Right atrium auricular region (tissue), 2 donors: ENCODE data around the gene CD44. TPM values are rescaled to one million over a fixed set of nuclear protein-coding genes. Genes with fewer than 3 reads are reported as not detected.

Experiments
- DNase-seq: peaks from one replicate; pipeline ENCODE4 v3.0.0-alpha.2; 2019; ENCODE audit warnings: low spot score
- H3K27ac ChIP-seq, 2 donors: fragments of 200-600 bp; sonication (generic); 1 replicate in 1 of 2; 2 replicates in 1 of 2; pipeline ENCODE4 v1.5.1; 2016 to 2019
- H3K27me3 ChIP-seq, 2 donors: fragments of 200-600 bp; sonication (generic); one replicate each; pipeline versions ENCODE4 v1.5.1 to v1.6.0; 2017 to 2019
- H3K36me3 ChIP-seq: fragments of 200-600 bp; sonication (generic); one replicate; pipeline ENCODE4 v1.5.1; 2016
- H3K4me1 ChIP-seq, 2 donors: fragments of 200-600 bp; sonication (generic); one replicate each; pipeline versions ENCODE4 v1.5.1 to v1.6.0; 2017 to 2019
- H3K4me3 ChIP-seq, 2 donors: fragments of 200-600 bp; sonication (generic); 1 replicate in 1 of 2; 2 replicates in 1 of 2; pipeline ENCODE4 v1.5.1; 2017 to 2019; ENCODE audit warnings: mild to moderate bottlenecking in 1 of 2, moderate library complexity in 1 of 2
- H3K9me3 ChIP-seq, 2 donors: fragments of 200-600 bp; sonication (generic); one replicate each; pipeline ENCODE4 v1.5.1; 2019
- CTCF ChIP-seq, 2 donors: fragments of 200-600 bp; sonication (generic); IDR thresholded peaks; one replicate each; pipeline ENCODE4 v1.5.1; 2019; ENCODE audit warnings: antibody characterized with exemption in 2 of 2
- total RNA-seq, 2 donors: library from RNA; depleted of rRNA; stranded (reverse); fragments of >200 nt; gene quantifications; one replicate each; pipeline ENCODE4 v1.1.0, GENCODE V29; 2016

Gene CD44
- total RNA-seq, 2 donors from 2014 or later, result 26.8 to 37.3 TPM

- DNase-seq, result no peak
- Histone ChIP-seq H3K9me3 (no peaks in the 10 kb centered on the region), H3K4me3 (no peak overlapping the region), H3K27me3 (no peaks in the 10 kb centered on the region), H3K27ac (no peak overlapping the region), H3K4me1 (peaks cover 0 to 24% of the 10 kb centered on the region in 2 donors), H3K36me3 (no peaks in the 10 kb centered on the region)
- TF ChIP-seq CTCF (IDR thresholded peaks at IDR 0.05), result no peak
These were observed 29.9 kb upstream of the CD44 start for GRCh38 chr11:35109041-35109440.

- TF ChIP-seq CTCF (IDR thresholded peaks at IDR 0.05), result no peak
- no peak for DNase-seq
- peaks cover 0 to 23% of the 10 kb centered on the region in 2 donors for H3K4me1 ChIP-seq
- H3K9me3 ChIP-seq, result no peaks in the 10 kb centered on the region
- no peak overlapping the region for H3K4me3 ChIP-seq
- no peaks in the 10 kb centered on the region for H3K36me3 ChIP-seq
- no peaks in the 10 kb centered on the region for H3K27me3 ChIP-seq
- H3K27ac ChIP-seq, result no peak overlapping the region
These were observed 29.1 kb upstream of the CD44 start for GRCh38 chr11:35109827-35110226.

- Histone ChIP-seq H3K4me3 (no peak overlapping the region), H3K9me3 (no peaks in the 10 kb centered on the region), H3K27ac (no peak overlapping the region), H3K36me3 (no peaks in the 10 kb centered on the region), H3K27me3 (no peaks in the 10 kb centered on the region), H3K4me1 (peaks cover 0 to 14% of the 10 kb centered on the region in 2 donors)
- no peak for DNase-seq
- TF ChIP-seq CTCF (IDR thresholded peaks at IDR 0.05), result no peak
These were observed 27.6 kb upstream of the CD44 start for GRCh38 chr11:35111161-35112055.

- no peak for TF ChIP-seq CTCF (IDR thresholded peaks at IDR 0.05)
- DNase-seq, result no peak
- Histone ChIP-seq H3K27me3 (no peaks in the 10 kb centered on the region), H3K4me3 (no peak overlapping the region), H3K4me1 (peaks cover 0 to 22% of the 10 kb centered on the region in 2 donors), H3K36me3 (no peaks in the 10 kb centered on the region), H3K9me3 (no peaks in the 10 kb centered on the region), H3K27ac (no peak overlapping the region)
These were observed 26.7 kb upstream of the CD44 start for GRCh38 chr11:35112056-35112845.

GRCh38 chr11:35112846-35113105, 26.2 kb upstream of the CD44 start:
- DNase-seq, result no peak
- H3K27ac ChIP-seq, result no peak overlapping the region
- H3K9me3 ChIP-seq, result no peaks in the 10 kb centered on the region
- H3K27me3 ChIP-seq, result no peaks in the 10 kb centered on the region
- no peak for TF ChIP-seq CTCF (IDR thresholded peaks at IDR 0.05)
- H3K4me3 ChIP-seq, result no peak overlapping the region
- H3K4me1 ChIP-seq, result peaks cover 0 to 23% of the 10 kb centered on the region in 2 donors
- no peaks in the 10 kb centered on the region for H3K36me3 ChIP-seq
